NT2/D1 (cell line): Measurements from ENCODE around the gene ARCN1.

Experiments used
- SUZ12 ChIP-seq: IDR thresholded peaks from 2 replicates; pipeline ENCODE4 v1.6.1; 2011; ENCODE audit not compliant: insufficient read length, insufficient read depth; ENCODE audit errors: extremely low read depth
- ZNF274 ChIP-seq: IDR thresholded peaks from 2 replicates; pipeline ENCODE4 v1.6.1; 2011; ENCODE audit warnings: mild to moderate bottlenecking, low read depth, low read length

DNA sequence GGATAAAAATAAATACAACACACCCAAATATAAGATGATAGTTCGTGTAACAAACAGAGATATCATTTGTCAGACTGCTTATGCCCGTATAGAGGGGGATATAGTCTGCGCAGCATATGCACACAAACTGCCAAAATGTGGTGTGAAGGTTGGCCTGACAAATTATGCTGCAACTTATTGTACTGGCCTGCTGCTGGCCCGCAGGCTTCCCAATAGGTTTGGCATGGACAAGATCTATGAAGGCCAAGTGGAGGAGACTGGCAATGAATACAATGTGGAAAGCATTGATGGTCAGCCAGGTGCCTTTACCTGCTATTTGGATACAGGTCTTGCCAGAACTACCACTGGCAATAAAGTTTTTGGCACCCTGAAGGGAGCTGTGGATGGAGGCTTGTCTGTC is 11.4 kb upstream of the ARCN1 start:
- no peak for TF ChIP-seq ZNF274
- TF ChIP-seq SUZ12: no peak
